SK-N-SH (cell line): ENCODE results near the gene SAMM50. TPM values are rescaled to one million over a fixed set of nuclear protein-coding genes. Genes with fewer than 3 reads are reported as not detected.

ENCODE experiments used
- CTCF ChIA-PET: fragments of 300-600, 350-600 bp; formaldehyde crosslinking; extraction: SDS; loops from one replicate; lab custom pipeline; 2021; lab: Yijun Ruan, JAX
- POLR2A ChIA-PET: fragments of 350-600 bp; sonication (Branson Sonifier 250); formaldehyde crosslinking; extraction: SDS; loops from one replicate; lab custom pipeline; 2020; ENCODE audit warnings: antibody characterized with exemption, inconsistent platforms; lab: Yijun Ruan, JAX
- DNase-seq: peaks from one replicate; pipeline ENCODE4 v3.0.0; 2012
- H2AFZ ChIP-seq: fragments of 200-600 bp; sonication (generic); 2 replicates; pipeline ENCODE4 v1.8.1; 2016; ENCODE audit warnings: antibody characterized with exemption, mild to moderate bottlenecking, low read depth
- H3F3A ChIP-seq: fragments of 200-600 bp; sonication (generic); replicated peaks from 2 replicates; pipeline ENCODE3; 2016; ENCODE audit warnings: antibody characterized with exemption, mild to moderate bottlenecking; ENCODE audit not compliant: insufficient read depth
- H3K27ac ChIP-seq, 2 experiments: fragments of 200-500 bp in 1 of 2; fragments of 200-600 bp in 1 of 2; sonication (Bioruptor generic) in 1 of 2; sonication (generic), shearing (Covaris generic) in 1 of 2; 2 replicates each; pipeline versions ENCODE4 v1.5.1 to v1.6.1; 2014 to 2016; ENCODE audit warnings: low read depth in 2 of 2, inconsistent platforms in 1 of 2, low read length in 1 of 2, mild to moderate bottlenecking in 1 of 2, mixed read lengths in 1 of 2
- H3K27me3 ChIP-seq: fragments of 200-600 bp; sonication (generic), shearing (Covaris generic); 2 replicates; pipeline ENCODE4 v1.6.1; 2016; ENCODE audit warnings: mixed run types; ENCODE audit not compliant: insufficient read depth
- H3K36me3 ChIP-seq, 2 experiments: fragments of 200-500 bp in 1 of 2; fragments of 200-600 bp in 1 of 2; sonication (Bioruptor generic) in 1 of 2; sonication (generic) in 1 of 2; replicated peaks in 1 of 2; 2 replicates each; pipeline versions ENCODE3 to v1.5.1; 2014 to 2016; ENCODE audit warnings: low read length in 1 of 2, mild to moderate bottlenecking in 1 of 2; ENCODE audit not compliant: insufficient read depth in 2 of 2, control insufficient read depth in 1 of 2
- H3K4me1 ChIP-seq, 2 experiments: fragments of 200-500 bp in 1 of 2; fragments of 200-600 bp in 1 of 2; sonication (Bioruptor generic) in 1 of 2; sonication (generic), shearing (Covaris generic) in 1 of 2; 2 replicates each; pipeline versions ENCODE4 v1.5.1 to v1.6.1; 2014 to 2016; ENCODE audit warnings: low read depth in 1 of 2, low read length in 1 of 2, mixed run types in 1 of 2; ENCODE audit not compliant: insufficient read depth in 2 of 2, control insufficient read depth in 1 of 2
- H3K4me2 ChIP-seq: fragments of 200-600 bp; sonication (generic), shearing (Covaris generic); 2 replicates; pipeline ENCODE4 v1.6.1; 2017; ENCODE audit warnings: mixed run types
- H3K4me3 ChIP-seq, 2 experiments: fragments of 200-500 bp in 1 of 2; fragments of 200-600 bp in 1 of 2; sonication (Bioruptor generic) in 1 of 2; sonication (generic), shearing (Covaris generic) in 1 of 2; 2 replicates each; pipeline versions ENCODE4 v1.5.1 to v1.8.1; 2014 to 2016; ENCODE audit warnings: low read depth in 2 of 2, inconsistent platforms in 1 of 2, low read length in 1 of 2, mild to moderate bottlenecking in 1 of 2, mixed read lengths in 1 of 2, moderate library complexity in 1 of 2
- H3K79me2 ChIP-seq: fragments of 200-600 bp; sonication (generic); 2 replicates; pipeline ENCODE4 v1.8.1; 2017; ENCODE audit warnings: mild to moderate bottlenecking; ENCODE audit not compliant: insufficient read depth
- H3K9ac ChIP-seq: fragments of 200-600 bp; sonication (generic); 2 replicates; pipeline ENCODE4 v1.6.1; 2017; ENCODE audit warnings: mixed run types
- H3K9me2 ChIP-seq: fragments of 200-600 bp; sonication (generic); 2 replicates; pipeline ENCODE4 v1.6.1; 2017; ENCODE audit warnings: mixed run types
- H3K9me3 ChIP-seq: fragments of 200-600 bp; sonication (generic); 2 replicates; pipeline ENCODE4 v1.6.1; 2017; ENCODE audit warnings: mixed run types, mild to moderate bottlenecking, moderate library complexity
- H4K20me1 ChIP-seq: fragments of 200-600 bp; sonication (generic); 2 replicates; pipeline ENCODE4 v1.6.1; 2017; ENCODE audit warnings: mild to moderate bottlenecking, mixed run types; ENCODE audit not compliant: insufficient read depth
- CHD2 ChIP-seq: fragments of 150-350 bp; IDR thresholded peaks from 2 replicates; pipeline ENCODE4 v1.6.1; 2018; ENCODE audit warnings: low read length; ENCODE audit not compliant: partially characterized antibody
- EP300 ChIP-seq, 2 experiments: IDR thresholded peaks; 2 replicates each; pipeline versions ENCODE4 v1.4.0 to v1.6.1; 2012; ENCODE audit warnings: borderline replicate concordance in 1 of 2, low read depth in 1 of 2, low read length in 1 of 2
- FOSL2 ChIP-seq: IDR thresholded peaks from 2 replicates; pipeline ENCODE4 v1.4.0; 2012; ENCODE audit warnings: low read depth, mild to moderate bottlenecking, moderate library complexity, borderline replicate concordance
- FOXJ3 ChIP-seq: sonication (generic); formaldehyde crosslinking; IDR thresholded peaks from 2 replicates; pipeline ENCODE4 v1.5.1; 2020; ENCODE audit warnings: mild to moderate bottlenecking, missing genetic modification reagents
- GABPA ChIP-seq: IDR thresholded peaks from 2 replicates; pipeline ENCODE4 v1.4.0; 2012; ENCODE audit warnings: low read depth, mild to moderate bottlenecking
- MEF2A ChIP-seq: IDR thresholded peaks from 2 replicates; pipeline ENCODE4 v1.4.0; 2012; ENCODE audit warnings: low read depth, borderline replicate concordance
- MXI1 ChIP-seq: IDR thresholded peaks from 2 replicates; pipeline ENCODE4 v1.6.1; 2012; ENCODE audit warnings: mild to moderate bottlenecking, low read depth, low read length, improper control_type of control experiment
- NFIC ChIP-seq: IDR thresholded peaks from 2 replicates; pipeline ENCODE4 v1.4.0; 2012; ENCODE audit warnings: borderline replicate concordance
- NRF1 ChIP-seq: IDR thresholded peaks from 2 replicates; pipeline ENCODE4 v1.6.1; 2012; ENCODE audit warnings: low read depth, mild to moderate bottlenecking, low read length
- POLR2AphosphoS5 ChIP-seq: IDR thresholded peaks from 2 replicates; pipeline ENCODE4 v1.6.1; 2012; ENCODE audit warnings: low read depth, low read length
- RAD21 ChIP-seq: IDR thresholded peaks from 2 replicates; pipeline ENCODE4 v1.6.1; 2012; ENCODE audit warnings: mild to moderate bottlenecking, low read length
- SIN3A ChIP-seq: IDR thresholded peaks from 2 replicates; pipeline ENCODE4 v1.6.1; 2012; ENCODE audit warnings: low read depth, mild to moderate bottlenecking, low read length, moderate library complexity, borderline replicate concordance
- TAF1 ChIP-seq: IDR thresholded peaks from 2 replicates; pipeline ENCODE4 v1.6.1; 2012; ENCODE audit warnings: low read depth, mild to moderate bottlenecking, low read length, moderate library complexity, borderline replicate concordance
- TCF12 ChIP-seq: IDR thresholded peaks from 2 replicates; pipeline ENCODE4 v1.4.0; 2012
- WGBS: methylation state at CpG from one replicate; pipeline ENCODE4 v1.1.6; 2017; ENCODE audit warnings: low lambda C conversion rate; 5-methylcytosine and 5-hydroxymethylcytosine counted together
- polyA plus RNA-seq, 3 experiments: library from polyadenylated mRNA; depleted of rRNA; stranded (reverse); fragments of >200 nt; gene quantifications; 2 replicates each; pipeline ENCODE4 v1.2.3, GENCODE V29; 2012
- TF ChIP-seq, protein P1 (sequence below): IDR thresholded peaks from 2 replicates; pipeline ENCODE4 v1.4.0; 2012; ENCODE audit warnings: low read depth

Gene SAMM50
- polyA plus RNA-seq, 1 of the 3 experiments (the other 2 are of a cell fraction) = 49.6 TPM

DNA sequence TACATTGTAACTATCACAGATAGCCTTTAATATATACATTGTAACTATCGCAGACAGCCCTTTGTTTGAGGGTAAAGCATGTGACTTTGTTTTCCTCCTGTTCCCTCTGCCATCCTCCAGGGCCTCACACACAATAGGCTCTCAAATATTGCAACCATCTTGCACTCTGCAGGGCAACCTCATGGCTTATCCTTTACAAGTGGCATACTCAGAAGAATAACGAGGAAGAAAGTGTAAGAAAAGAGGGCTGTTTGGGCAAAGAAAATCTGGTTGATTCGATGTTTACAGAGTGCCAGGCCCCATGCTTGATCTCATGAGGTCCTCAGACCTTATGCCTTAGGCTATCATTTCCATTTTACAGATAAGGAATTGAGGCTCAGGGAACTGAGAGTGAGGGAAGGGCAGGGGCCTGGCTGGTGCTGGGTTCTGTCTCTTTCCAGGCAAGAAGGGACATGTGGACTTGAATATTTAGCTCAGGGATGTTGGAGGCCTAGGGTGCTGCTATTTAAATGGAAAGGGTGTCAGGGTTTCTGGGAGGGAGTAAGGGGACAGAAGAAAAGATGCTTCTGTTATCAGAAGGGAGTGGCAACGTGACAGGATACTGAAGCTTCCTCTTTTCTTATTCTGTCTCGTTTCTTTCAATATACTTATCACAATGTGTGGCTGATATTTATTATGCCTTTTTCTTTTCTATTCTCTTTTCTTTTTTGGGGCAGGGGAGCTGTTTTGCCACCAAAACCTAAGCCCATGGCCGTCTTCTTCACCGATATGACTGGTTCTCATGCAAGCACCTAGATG is 1.1 kb upstream of the SAMM50 start:
- ChIA-PET CTCF (interaction anchor here (0.8 to 2.0 kb wide), 4 partner anchors 9 to 118 kb away, joined by 4 to 21 read pairs (median 4); no protein-coding TSS in a partner anchor), POLR2A (interaction anchor here (0.9 kb wide), 1 partner anchor 8 kb away, joined by 3 read pairs; no protein-coding TSS in a partner anchor)
- H3K4me3 ChIP-seq = peak overlapping the region; percentile 86 to 89
- H3K4me2 ChIP-seq = peak overlapping the region; percentile 96
- 16% methylated on average over 7 of the region's 7 CpGs for WGBS
- TF ChIP-seq, protein P1, sequence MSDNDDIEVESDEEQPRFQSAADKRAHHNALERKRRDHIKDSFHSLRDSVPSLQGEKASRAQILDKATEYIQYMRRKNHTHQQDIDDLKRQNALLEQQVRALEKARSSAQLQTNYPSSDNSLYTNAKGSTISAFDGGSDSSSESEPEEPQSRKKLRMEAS = no peak
- no peak for TF ChIP-seq NFIC
- TF ChIP-seq TAF1 = no peak
- 0 out of 2 replicates have a peak overlapping the region, but pooled peaks have one; percentile 59 for H2AFZ ChIP-seq
- H3K27me3 ChIP-seq = no peaks in the 10 kb centered on the region
- no peaks in the 10 kb centered on the region for H3K9me2 ChIP-seq
- H3K9me3 ChIP-seq = no peaks in the 10 kb centered on the region
- peak overlapping the region in 1 of 2 experiments; percentile 69; a peak in 1 of 4 replicates for H3K27ac ChIP-seq
- peaks cover 3% of the 10 kb centered on the region; the same call in 1 of the 2 replicates for H4K20me1 ChIP-seq
- peaks cover 34% of the 10 kb centered on the region for H3K79me2 ChIP-seq
- peaks cover 0 to 6% of the 10 kb centered on the region in 2 experiments for H3K36me3 ChIP-seq
- peaks cover 19% of the 10 kb centered on the region for H3F3A ChIP-seq
- peak overlapping the region; percentile 73 for H3K9ac ChIP-seq
- H3K4me1 ChIP-seq = peaks cover 8 to 17% of the 10 kb centered on the region in 2 experiments; a peak in 3 of 4 replicates
- DNase-seq = peak; percentile 47

DNA sequence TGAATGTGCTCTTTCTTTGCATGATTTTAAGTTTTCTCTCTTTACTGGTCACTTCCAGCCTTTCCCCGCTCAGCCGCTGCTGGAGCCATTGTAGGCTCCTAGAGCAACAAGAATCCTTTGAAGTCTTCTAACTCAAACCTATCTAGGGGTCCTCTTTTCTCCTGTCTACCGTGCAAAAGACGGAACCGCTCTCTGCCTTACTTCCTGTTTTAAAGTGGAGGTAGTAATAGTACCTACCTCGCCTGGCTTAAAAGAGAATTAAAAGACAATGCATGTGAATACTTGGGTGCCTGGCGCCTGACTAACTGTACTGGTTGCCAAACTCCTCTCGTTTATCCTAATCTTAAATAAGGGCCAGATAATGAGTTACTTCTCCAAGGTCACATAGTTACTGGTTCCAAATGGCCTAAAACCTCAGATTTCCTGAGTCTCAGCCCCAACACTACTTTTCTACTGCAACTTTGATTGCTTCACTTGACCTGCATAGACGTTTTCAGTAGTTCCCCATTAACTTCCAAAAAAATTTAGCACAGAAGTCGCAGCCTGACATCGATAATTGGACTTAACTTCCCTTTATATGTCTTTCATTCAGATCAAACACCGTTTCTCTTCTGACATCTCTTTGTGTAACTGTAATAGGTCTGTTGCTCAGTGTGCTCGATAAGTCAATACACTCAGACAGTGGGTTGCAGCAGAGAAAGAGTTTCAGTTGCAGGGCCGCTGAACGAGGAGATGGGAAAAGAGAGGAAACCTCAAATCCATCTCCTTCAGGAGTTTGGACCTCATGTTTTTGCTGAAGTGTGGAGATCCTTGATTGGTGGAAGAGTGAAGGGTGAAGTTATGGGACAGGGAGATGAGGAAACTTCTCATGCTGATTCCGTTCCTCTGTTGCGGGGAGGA is 891 bp downstream of the SAMM50 start:
- Histone ChIP-seq H3K27me3 (no peaks in the 10 kb centered on the region), H3K9me3 (no peaks in the 10 kb centered on the region), H4K20me1 (peaks cover 15% of the 10 kb centered on the region; the same call in 1 of the 2 replicates), H2AFZ (peak overlapping the region; percentile 72), H3K27ac (peak overlapping the region; percentile 74 to 89), H3K9me2 (no peaks in the 10 kb centered on the region), H3K36me3 (peaks cover 0 to 6% of the 10 kb centered on the region in 2 experiments), H3F3A (peaks cover 19% of the 10 kb centered on the region), H3K9ac (peak overlapping the region; percentile 73), H3K4me2 (peak overlapping the region; percentile 96), H3K79me2 (peaks cover 53% of the 10 kb centered on the region), H3K4me1 (peaks cover 8 to 17% of the 10 kb centered on the region in 2 experiments; a peak in 3 of 4 replicates), H3K4me3 (peak overlapping the region; percentile 86 to 89)
- no peak for TF ChIP-seq MXI1
- TF ChIP-seq POLR2AphosphoS5 = no peak
- no peak for TF ChIP-seq RAD21
- no peak for TF ChIP-seq NRF1
- no peak for TF ChIP-seq SIN3A
- TF ChIP-seq CHD2 = no peak
- no peak for TF ChIP-seq MEF2A
- TF ChIP-seq FOSL2 = no peak
- no peak for TF ChIP-seq TCF12
- TF ChIP-seq FOXJ3 (CRISPR knock-in tag) = no peak
- no peak for TF ChIP-seq EP300 (IDR thresholded peaks at IDR 0.05; ENCODE audit: borderline replicate concordance in 1 of 2, low read depth in 1 of 2, low read length in 1 of 2)
- TF ChIP-seq GABPA = no peak
- 33% methylated on average over 17 of the region's 17 CpGs for WGBS
- CTCF ChIA-PET = interaction anchor here (0.7 to 2.0 kb wide), 2 partner anchors 11 to 37 kb away, joined by 3 to 21 read pairs; no protein-coding TSS in a partner anchor
- DNase-seq = no peak
- POLR2A ChIA-PET = interaction anchor here (0.6 to 0.9 kb wide), 2 partner anchors 125 to 130 kb away, joined by 3 read pairs; no protein-coding TSS in a partner anchor
